Mononuclear cell (primary cell): ENCODE data around the gene SLC26A1. TPM values are rescaled to one million over a fixed set of nuclear protein-coding genes. Genes with fewer than 3 reads are reported as not detected.

ENCODE experiments used
- H3K27me3 ChIP-seq: 2 replicates; pipeline ENCODE4 v1.6.0; 2011; ENCODE audit warnings: low read length, control low read depth; ENCODE audit not compliant: insufficient read depth
- H3K4me1 ChIP-seq: 2 replicates; pipeline ENCODE4 v1.5.1; 2011; ENCODE audit warnings: mild to moderate bottlenecking, low read length, control low read depth; ENCODE audit not compliant: insufficient read depth
- H3K4me3 ChIP-seq: 2 replicates; pipeline ENCODE4 v1.5.1; 2011; ENCODE audit warnings: mild to moderate bottlenecking, low read length, moderate library complexity
- H3K9me3 ChIP-seq: 2 replicates; pipeline ENCODE4 v1.5.1; 2011; ENCODE audit warnings: low read depth, mild to moderate bottlenecking, control low read depth, low read length
- total RNA-seq: library from RNA; depleted of rRNA; stranded (reverse); fragments of >200 nt; gene quantifications from one replicate; pipeline ENCODE4 v1.2.3, GENCODE V29; 2012

SLC26A1 gene
- total RNA-seq, 1 donor: 0.10 TPM

GRCh38 chr4:1011022-1011665 lies 17.9 kb upstream of the SLC26A1 start, which contains the start of gene FGFRL1:
TSS of gene FGFRL1 (plus strand) at chr4:1011626. CDS start at chr4:1012486, 860 bp downstream.
- H3K4me1 ChIP-seq: peaks cover 32% of the 10 kb centered on the region
- H3K9me3 ChIP-seq: no peaks in the 10 kb centered on the region
- peak within 1 kb of the TSS; percentile 58 for H3K4me3 ChIP-seq

DNA sequence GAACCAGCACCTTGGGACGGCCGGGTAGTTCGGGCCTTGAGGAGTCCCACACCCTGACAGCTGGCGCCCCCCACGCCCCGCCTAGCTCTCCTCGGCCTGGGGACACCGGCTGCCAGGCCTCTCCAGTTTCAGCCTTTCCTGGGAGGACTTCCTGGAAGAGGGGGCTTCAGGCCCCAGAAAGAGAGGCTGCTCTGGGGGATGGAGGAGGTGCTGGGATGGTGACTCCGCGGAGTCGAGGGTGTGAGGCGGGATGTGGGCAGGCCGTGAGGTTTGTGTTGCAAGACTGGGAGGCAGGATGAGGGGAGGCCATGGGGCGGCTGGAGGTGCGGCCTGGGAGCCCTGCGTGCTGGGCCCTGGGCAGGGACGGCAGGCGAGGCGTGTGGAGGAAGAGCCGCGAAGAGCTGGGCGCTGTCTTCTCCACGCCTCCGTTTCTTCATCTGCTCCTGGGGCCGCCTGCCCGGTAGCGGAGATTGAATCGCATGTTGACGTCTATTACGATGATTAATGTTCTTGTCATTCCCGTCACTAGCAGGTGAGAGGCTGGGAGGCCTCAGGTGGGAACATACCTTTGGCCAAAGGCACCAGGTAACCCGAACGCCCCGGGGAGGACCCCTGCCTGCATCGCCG lies 17.3 kb upstream of the SLC26A1 start:
- peak overlapping the region; percentile 58 for H3K4me3 ChIP-seq
- H3K4me1 ChIP-seq: peaks cover 32% of the 10 kb centered on the region
- peaks cover 22% of the 10 kb centered on the region for H3K27me3 ChIP-seq
- H3K9me3 ChIP-seq: no peaks in the 10 kb centered on the region

More at GRCh38 chr4:1011022-1011665, 17.9 kb upstream of the SLC26A1 start, which contains the start of gene FGFRL1:
- peaks cover 20% of the 10 kb centered on the region for H3K27me3 ChIP-seq

DNA sequence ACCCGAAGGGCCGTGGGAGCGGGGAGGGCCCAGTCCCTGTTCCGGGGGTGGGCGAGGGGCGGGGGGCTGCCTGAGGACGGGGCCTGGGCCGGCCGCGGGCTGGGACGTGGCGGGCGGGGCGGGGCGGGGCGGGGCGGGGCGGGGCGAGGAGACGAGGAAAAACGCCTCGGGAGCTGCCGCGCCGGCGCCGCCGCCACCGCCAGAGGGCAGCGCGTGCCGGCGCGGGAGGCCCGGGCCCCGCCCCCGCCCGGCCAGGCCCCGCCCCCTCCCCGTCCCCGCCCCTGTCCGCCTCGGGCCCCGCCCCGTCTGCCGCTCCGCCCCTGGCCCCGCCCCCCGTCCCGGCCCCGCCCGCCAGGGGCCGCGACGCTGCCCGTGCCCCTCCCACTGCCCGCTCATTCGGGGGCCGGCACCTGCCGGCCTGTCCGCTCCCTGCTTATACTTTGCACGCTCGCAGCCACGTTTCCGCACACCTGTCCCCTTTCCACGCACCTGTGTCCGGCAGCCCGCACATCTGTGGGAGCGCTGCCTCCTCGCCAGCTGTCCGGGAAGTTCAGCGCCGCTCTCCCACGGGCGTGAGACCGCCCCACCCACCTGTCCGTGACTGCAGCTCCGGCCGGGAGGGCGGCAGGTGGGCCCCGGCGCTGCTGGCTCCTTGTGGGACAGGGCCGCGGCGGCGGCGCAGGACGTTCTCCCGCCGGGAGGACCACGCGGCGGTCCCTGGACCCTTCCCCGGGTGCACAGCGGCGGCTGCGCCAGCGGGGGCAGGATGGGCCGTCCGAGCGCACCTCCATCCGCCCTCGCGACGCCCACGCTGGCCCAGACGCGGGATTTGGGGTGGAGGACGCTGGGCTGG lies 16.6 kb upstream of the SLC26A1 start:
- peaks cover 28% of the 10 kb centered on the region for H3K27me3 ChIP-seq
- H3K4me1 ChIP-seq: peaks cover 32% of the 10 kb centered on the region
- peak overlapping the region; percentile 58 for H3K4me3 ChIP-seq
- no peaks in the 10 kb centered on the region for H3K9me3 ChIP-seq

DNA sequence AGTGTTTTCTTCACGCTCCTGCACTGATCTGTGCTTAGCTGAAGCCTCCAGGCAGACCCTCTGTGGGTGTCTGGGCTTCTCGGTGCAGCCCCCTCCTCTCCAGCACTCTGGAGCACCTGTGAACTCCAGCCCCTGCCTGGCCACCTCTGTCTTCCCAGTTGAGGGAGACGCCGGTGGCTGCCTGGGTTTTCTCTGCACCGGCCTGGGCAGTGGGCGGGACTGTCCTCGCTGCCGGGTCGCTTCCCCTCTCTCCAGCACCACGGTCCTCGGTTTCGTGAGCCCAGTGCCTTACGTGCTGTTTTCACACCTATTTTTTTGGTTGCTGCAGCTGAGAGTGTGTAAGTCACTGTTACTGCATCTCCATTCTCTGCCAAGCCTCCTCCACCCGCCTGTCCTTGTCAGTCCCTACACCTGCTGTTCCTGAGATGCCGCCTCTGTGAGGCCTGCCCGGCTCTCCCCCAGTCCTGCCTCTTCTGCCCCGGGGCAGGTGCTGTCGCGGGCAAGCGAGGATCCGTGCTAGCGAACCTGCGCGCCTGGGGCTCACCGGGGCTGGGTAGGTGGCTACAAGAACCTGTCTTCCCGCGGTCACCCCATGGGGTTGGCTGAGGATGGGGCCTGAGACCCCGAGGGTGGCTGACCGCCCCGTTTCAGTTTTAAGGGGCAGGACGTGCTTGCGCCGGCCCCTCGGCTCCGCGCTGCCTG lies 15.8 kb upstream of the SLC26A1 start:
- H3K9me3 ChIP-seq: no peaks in the 10 kb centered on the region
- H3K4me1 ChIP-seq: peaks cover 32% of the 10 kb centered on the region
- peaks cover 28% of the 10 kb centered on the region for H3K27me3 ChIP-seq
- H3K4me3 ChIP-seq: peak overlapping the region; percentile 43

GRCh38 chr4:1006856-1007255 lies 13.7 kb upstream of the SLC26A1 start:
- peaks cover 28% of the 10 kb centered on the region for H3K4me1 ChIP-seq
- H3K9me3 ChIP-seq: no peaks in the 10 kb centered on the region
- peaks cover 40% of the 10 kb centered on the region for H3K27me3 ChIP-seq
- H3K4me3 ChIP-seq: no peak overlapping the region

DNA sequence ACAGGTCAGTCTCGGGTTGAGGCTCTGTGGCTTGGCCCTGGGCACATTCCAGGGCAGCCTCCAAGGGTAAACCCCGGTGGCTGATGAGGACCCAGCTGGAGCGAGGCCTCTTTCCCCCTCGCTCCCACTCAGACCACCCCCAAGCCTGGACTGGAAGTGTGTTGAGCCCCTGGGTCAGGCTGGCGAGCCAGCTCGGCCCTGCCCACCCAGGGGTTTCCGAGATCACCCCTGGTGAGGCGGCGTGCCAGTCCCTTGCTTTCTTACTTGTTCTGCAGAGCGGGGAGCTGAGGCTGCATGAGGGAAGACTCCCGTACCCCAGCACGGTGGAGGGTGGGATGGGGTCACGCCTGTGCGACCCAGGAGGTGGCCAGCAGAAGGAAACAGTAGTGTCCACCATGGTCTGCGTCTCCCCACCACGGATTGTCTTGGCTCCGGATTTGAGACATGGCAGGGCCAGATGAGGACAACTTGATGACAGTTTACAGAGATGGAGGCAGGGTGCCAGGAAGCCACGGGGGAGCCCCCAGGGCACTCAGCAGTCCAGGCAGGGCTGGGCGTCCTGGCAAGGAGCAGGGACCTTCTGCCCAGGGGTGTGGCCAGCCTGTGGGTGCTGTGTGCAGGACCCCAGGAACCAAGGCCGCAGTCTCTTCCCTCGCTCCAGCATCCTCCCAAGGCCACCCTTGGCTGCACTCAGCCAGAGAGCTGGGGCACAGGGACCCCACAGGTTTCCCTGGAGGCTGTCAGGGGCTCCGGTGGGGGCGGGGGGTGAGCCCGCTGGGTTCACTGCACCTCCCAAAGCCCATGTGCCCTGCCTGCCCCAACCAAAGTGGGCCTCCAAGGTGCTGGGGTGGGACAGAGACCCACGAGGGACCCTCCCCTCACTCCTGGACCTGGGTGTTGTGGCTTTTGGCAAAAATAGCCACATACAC lies 11.6 kb upstream of the SLC26A1 start:
- Histone ChIP-seq H3K4me1 (peaks cover 15% of the 10 kb centered on the region), H3K9me3 (no peaks in the 10 kb centered on the region), H3K27me3 (peaks cover 53% of the 10 kb centered on the region), H3K4me3 (no peak overlapping the region)

DNA sequence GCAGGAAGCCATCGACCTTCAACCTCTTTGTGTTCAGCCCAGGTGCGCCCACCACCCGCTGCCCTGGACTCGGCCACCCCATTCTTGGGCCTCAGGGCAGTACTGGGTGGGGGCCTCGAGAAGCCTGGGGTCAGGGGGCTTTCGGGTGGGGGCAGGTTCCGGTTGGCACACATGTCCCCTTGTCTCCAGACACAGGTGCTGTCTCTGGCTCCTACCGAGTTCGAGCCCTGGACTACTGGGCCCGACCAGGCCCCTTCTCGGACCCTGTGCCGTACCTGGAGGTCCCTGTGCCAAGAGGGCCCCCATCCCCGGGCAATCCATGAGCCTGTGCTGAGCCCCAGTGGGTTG lies 10.8 kb upstream of the SLC26A1 start:
- Histone ChIP-seq H3K4me3 (no peak overlapping the region), H3K27me3 (peaks cover 53% of the 10 kb centered on the region)

GRCh38 chr4:1003271-1004070 lies 10.3 kb upstream of the SLC26A1 start:
- Histone ChIP-seq H3K4me3 (no peak overlapping the region), H3K4me1 (peaks cover 7% of the 10 kb centered on the region), H3K27me3 (peaks cover 49% of the 10 kb centered on the region), H3K9me3 (no peaks in the 10 kb centered on the region)

More for the DNA sequence above, 10.8 kb upstream of the SLC26A1 start:
- H3K4me1 ChIP-seq: peaks cover 13% of the 10 kb centered on the region
- H3K9me3 ChIP-seq: no peaks in the 10 kb centered on the region

GRCh38 chr4:1002631-1003251 lies 9.5 kb upstream of the SLC26A1 start:
- Histone ChIP-seq H3K4me3 (no peak overlapping the region), H3K9me3 (no peaks in the 10 kb centered on the region), H3K4me1 (peaks cover 7% of the 10 kb centered on the region), H3K27me3 (peaks cover 51% of the 10 kb centered on the region)

- Histone ChIP-seq H3K4me1 (peaks cover 11% of the 10 kb centered on the region), H3K9me3 (no peaks in the 10 kb centered on the region), H3K4me3 (no peak overlapping the region), H3K27me3 (peaks cover 48% of the 10 kb centered on the region)
Measured at GRCh38 chr4:1002131-1002630, 9.0 kb upstream of the SLC26A1 start.

DNA sequence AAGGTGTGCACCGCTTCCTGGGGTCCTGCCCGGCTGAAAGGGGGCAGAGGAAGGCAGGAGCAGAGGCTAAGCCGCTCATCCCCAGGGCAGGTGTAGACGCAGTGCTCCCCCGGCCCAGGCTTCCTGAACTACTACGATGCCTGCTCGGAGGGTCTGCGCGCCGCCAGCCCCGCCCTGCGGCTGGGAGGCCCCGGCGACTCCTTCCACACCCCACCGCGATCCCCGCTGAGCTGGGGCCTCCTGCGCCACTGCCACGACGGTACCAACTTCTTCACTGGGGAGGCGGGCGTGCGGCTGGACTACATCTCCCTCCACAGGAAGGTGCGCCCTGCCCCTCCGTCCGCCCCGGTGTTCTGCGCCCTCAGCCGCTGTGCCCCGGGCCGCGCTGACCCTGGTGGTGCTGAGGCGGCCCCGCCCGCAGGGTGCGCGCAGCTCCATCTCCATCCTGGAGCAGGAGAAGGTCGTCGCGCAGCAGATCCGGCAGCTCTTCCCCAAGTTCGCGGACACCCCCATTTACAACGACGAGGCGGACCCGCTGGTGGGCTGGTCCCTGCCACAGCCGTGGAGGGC lies 8.4 kb upstream of the SLC26A1 start:
- peaks cover 11% of the 10 kb centered on the region for H3K4me1 ChIP-seq
- no peaks in the 10 kb centered on the region for H3K9me3 ChIP-seq
- no peak overlapping the region for H3K4me3 ChIP-seq
- peaks cover 46% of the 10 kb centered on the region for H3K27me3 ChIP-seq

DNA sequence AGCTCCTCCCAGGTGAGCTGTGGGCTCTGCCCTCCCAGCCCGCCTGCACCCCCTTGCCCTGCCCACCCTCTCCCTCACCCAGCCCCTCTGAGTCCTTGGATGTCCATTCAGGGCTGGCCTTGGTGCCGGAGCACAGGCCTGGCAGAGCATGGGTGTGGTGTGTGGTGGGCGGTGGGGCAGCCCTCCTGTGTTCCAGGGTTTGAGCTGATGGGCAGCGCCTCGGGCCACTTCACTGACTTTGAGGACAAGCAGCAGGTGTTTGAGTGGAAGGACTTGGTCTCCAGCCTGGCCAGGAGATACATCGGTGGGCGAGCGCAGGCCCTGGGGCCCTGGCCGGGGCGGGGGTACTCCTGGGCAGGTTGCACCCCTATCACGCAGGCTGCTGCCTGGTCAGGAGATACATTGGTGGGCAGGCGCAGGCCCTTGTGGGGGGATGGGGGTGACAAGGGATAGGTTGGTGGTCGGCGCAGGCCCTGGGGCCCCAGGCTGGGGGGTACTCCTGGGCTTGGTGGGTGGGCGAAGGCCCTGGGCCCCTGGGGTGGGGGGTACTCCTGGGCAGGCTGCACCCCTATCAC lies 7.6 kb upstream of the SLC26A1 start:
- peaks cover 47% of the 10 kb centered on the region for H3K27me3 ChIP-seq
- no peaks in the 10 kb centered on the region for H3K9me3 ChIP-seq
- no peak overlapping the region for H3K4me3 ChIP-seq
- H3K4me1 ChIP-seq: peaks cover 11% of the 10 kb centered on the region
